ENCODE measurements around the gene CACNA2D3. TPM values are rescaled to one million over a fixed set of nuclear protein-coding genes. Genes with fewer than 3 reads are reported as not detected.

CACNA2D3 gene
- total RNA-seq, 2 experiments from 2014 or later = not detected

DNA sequence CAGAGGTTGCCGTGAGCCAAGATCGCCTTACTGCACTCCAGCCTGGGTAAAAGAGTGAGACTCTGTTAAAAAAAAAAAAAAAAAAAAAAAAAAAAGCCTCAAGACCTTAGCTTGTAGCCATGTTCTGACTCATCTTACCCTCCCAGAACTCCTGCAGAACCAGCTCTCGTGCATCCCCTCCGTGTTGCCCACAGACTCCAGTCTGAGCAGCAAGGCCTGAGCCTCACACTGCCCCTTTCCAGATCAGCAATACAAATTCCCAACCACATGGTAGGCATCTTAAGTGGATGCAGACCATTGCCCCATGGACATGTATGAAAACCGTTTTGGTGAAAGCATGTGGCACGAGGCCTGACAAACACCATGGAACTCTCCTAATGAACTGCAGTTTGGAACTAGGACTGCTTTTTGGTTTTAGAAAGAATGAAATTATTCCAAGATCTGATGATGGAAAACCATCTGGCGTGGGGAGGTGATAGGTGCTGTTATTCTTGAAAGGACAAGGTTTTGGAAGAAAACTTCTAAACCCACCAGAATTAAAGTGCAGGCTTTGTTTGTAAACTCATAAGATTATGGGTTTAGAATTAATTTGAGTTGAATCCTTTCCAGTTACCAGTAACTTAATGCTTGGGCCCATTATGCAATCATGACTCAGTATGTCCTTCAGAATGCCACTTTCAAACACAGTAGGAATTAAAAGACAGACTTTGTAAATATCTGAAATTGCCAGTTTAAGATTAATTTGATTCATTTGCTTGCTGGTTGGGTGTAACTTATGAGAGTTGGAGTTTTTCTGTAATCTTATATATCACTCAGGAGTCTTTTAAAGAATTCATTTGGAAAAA is 969.3 kb downstream of the CACNA2D3 start:
- Histone ChIP-seq H3K9me2 (ENCODE audit: insufficient read depth, low read length) (no peaks in the 10 kb centered on the region), H3K27ac (ENCODE audit: low read depth, low read length, poor library complexity, severe bottlenecking) (no peak overlapping the region), H3K79me2 (ENCODE audit: insufficient read depth, low read depth, low read length) (no peaks in the 10 kb centered on the region), H3K4me3 (ENCODE audit: low read depth, low read length, poor library complexity, severe bottlenecking) (no peak overlapping the region), H3K36me3 (ENCODE audit: insufficient read depth, low read length) (no peaks in the 10 kb centered on the region), H3K9me3 (ENCODE audit: low read length) (no peaks in the 10 kb centered on the region), H2AFZ (ENCODE audit: low read length) (no peak overlapping the region), H3K4me2 (ENCODE audit: low read length) (no peak overlapping the region), H3K4me1 (ENCODE audit: insufficient read depth, low read length, poor library complexity, severe bottlenecking) (no peaks in the 10 kb centered on the region), H4K20me1 (ENCODE audit: insufficient read depth, low read length) (no peaks in the 10 kb centered on the region)
- TF ChIP-seq EZH2phosphoT487 (IDR thresholded peaks at IDR 0.05; ENCODE audit: borderline replicate concordance, low read depth, low read length) (no peak), CTCF (conservative IDR thresholded peaks at IDR 0.05; ENCODE audit: low read length) (no peak)
- BruUV-seq (replicated peaks) = no TSS peak
- intact Hi-C loops (cut with micrococcal nuclease; ENCODE audit: unreplicated experiment) = no loop called here
- ChIA-PET CTCF (ENCODE audit: unreplicated experiment) (no interaction called here), POLR2A (no interaction called here)
- no peak for DNase-seq (ENCODE audit: low spot score)

DNA sequence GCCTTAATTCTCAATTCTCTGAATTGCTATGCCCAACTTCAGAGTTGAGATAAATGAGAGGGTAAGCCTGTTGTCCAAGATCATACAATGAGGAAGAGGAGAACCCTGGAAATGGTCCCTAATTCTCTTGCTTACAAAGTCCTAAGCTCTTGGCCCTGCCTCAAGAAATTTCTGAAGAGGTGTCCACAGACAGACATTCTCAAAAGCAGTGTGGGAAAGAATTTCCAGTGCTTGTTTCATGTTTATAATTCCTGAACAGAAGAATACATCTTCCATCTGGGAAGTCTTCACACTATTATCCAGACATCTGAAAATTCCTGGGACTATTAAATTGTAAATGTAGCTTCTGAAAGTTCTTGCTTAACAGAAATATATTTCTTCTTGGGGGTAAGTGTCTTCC is 972.3 kb downstream of the CACNA2D3 start:
- no peak for DNase-seq (ENCODE audit: low spot score)
- Histone ChIP-seq H3K79me2 (ENCODE audit: insufficient read depth, low read depth, low read length) (no peaks in the 10 kb centered on the region), H3K36me3 (ENCODE audit: insufficient read depth, low read length) (no peaks in the 10 kb centered on the region), H3K9me3 (ENCODE audit: low read length) (no peaks in the 10 kb centered on the region), H3K27ac (ENCODE audit: low read depth, low read length, poor library complexity, severe bottlenecking) (no peak overlapping the region), H3K4me3 (ENCODE audit: low read depth, low read length, poor library complexity, severe bottlenecking) (no peak overlapping the region), H3K4me2 (ENCODE audit: low read length) (no peak overlapping the region), H4K20me1 (ENCODE audit: insufficient read depth, low read length) (no peaks in the 10 kb centered on the region), H3K4me1 (ENCODE audit: insufficient read depth, low read length, poor library complexity, severe bottlenecking) (no peaks in the 10 kb centered on the region), H2AFZ (ENCODE audit: low read length) (no peak overlapping the region), H3K9me2 (ENCODE audit: insufficient read depth, low read length) (no peaks in the 10 kb centered on the region)
- TF ChIP-seq CTCF (conservative IDR thresholded peaks at IDR 0.05; ENCODE audit: low read length) = no peak
- no peak for TF ChIP-seq EZH2phosphoT487 (IDR thresholded peaks at IDR 0.05; ENCODE audit: borderline replicate concordance, low read depth, low read length)
- intact Hi-C loops (cut with micrococcal nuclease; ENCODE audit: unreplicated experiment) = no loop called here
- no TSS peak for BruUV-seq (replicated peaks)
- ChIA-PET POLR2A (no interaction called here), CTCF (ENCODE audit: unreplicated experiment) (no interaction called here)

GRCh38 chr3:55097441-55097840 is 975.1 kb downstream of the CACNA2D3 start:
- Histone ChIP-seq H3K27ac (ENCODE audit: low read depth, low read length, poor library complexity, severe bottlenecking) (no peak overlapping the region), H3K4me2 (ENCODE audit: low read length) (no peak overlapping the region), H4K20me1 (ENCODE audit: insufficient read depth, low read length) (no peaks in the 10 kb centered on the region), H3K4me1 (ENCODE audit: insufficient read depth, low read length, poor library complexity, severe bottlenecking) (no peaks in the 10 kb centered on the region), H3K4me3 (ENCODE audit: low read depth, low read length, poor library complexity, severe bottlenecking) (no peak overlapping the region), H3K36me3 (ENCODE audit: insufficient read depth, low read length) (no peaks in the 10 kb centered on the region), H3K79me2 (ENCODE audit: insufficient read depth, low read depth, low read length) (no peaks in the 10 kb centered on the region), H3K9me3 (ENCODE audit: low read length) (no peaks in the 10 kb centered on the region), H3K9me2 (ENCODE audit: insufficient read depth, low read length) (no peaks in the 10 kb centered on the region), H2AFZ (ENCODE audit: low read length) (no peak overlapping the region)
- POLR2A ChIA-PET = no interaction called here
- CTCF ChIA-PET (ENCODE audit: unreplicated experiment) = no interaction called here
- intact Hi-C loops (cut with micrococcal nuclease; ENCODE audit: unreplicated experiment) = no loop called here
- TF ChIP-seq EZH2phosphoT487 (IDR thresholded peaks at IDR 0.05; ENCODE audit: borderline replicate concordance, low read depth, low read length) (no peak), CTCF (conservative IDR thresholded peaks at IDR 0.05; ENCODE audit: low read length) (no peak)
- BruUV-seq (replicated peaks) = no TSS peak
- DNase-seq (ENCODE audit: low spot score) = no peak
